Measurements from ENCODE around the gene TRIM65. TPM values are rescaled to one million over a fixed set of nuclear protein-coding genes. Genes with fewer than 3 reads are reported as not detected.

TRIM65 gene
- polyA plus RNA-seq, 1 donor from 2014 or later = 1.5 TPM

- no peak overlapping the region for H3K27ac ChIP-seq (ENCODE audit: low read length)
- no peak overlapping the region for H3K4me2 ChIP-seq (ENCODE audit: low read length)
- H3K79me2 ChIP-seq (replicated peaks; ENCODE audit: insufficient read depth, low read length) = no peaks in the 10 kb centered on the region
- no peak overlapping the region for H2AFZ ChIP-seq (ENCODE audit: low read depth, low read length)
- no peaks in the 10 kb centered on the region for H3K9me3 ChIP-seq (ENCODE audit: low read length)
- no peak overlapping the region for H3K4me3 ChIP-seq (ENCODE audit: low read length)
- H3K9me2 ChIP-seq (ENCODE audit: insufficient read depth, low read length) = no peaks in the 10 kb centered on the region
- no peak for TF ChIP-seq MXI1 (conservative IDR thresholded peaks at IDR 0.05; ENCODE audit: poor library complexity, severe bottlenecking)
- no peak for TF ChIP-seq EZH2 (IDR thresholded peaks at IDR 0.05; ENCODE audit: borderline replicate concordance, insufficient read depth, low read length, poor library complexity, severe bottlenecking)
- no peak for TF ChIP-seq EP300 (conservative IDR thresholded peaks at IDR 0.05; ENCODE audit: poor library complexity, severe bottlenecking)
- no peak for TF ChIP-seq TAF1 (IDR thresholded peaks at IDR 0.05; ENCODE audit: low read depth)
- TF ChIP-seq SMC3 (conservative IDR thresholded peaks at IDR 0.05; ENCODE audit: poor library complexity) = no peak
- no peak for TF ChIP-seq REST (IDR thresholded peaks at IDR 0.05; ENCODE audit: borderline replicate concordance)
- TF ChIP-seq RAD21 (conservative IDR thresholded peaks at IDR 0.05) = no peak
- no peak for TF ChIP-seq POLR2AphosphoS5 (IDR thresholded peaks at IDR 0.05)
- no peak for TF ChIP-seq CTCF (IDR thresholded peaks at IDR 0.05; ENCODE audit: poor library complexity, severe bottlenecking)
- H3K36me3 ChIP-seq (ENCODE audit: insufficient read depth, low read length) = no peaks in the 10 kb centered on the region
- H3K9ac ChIP-seq (ENCODE audit: low read length) = no peak overlapping the region
- no peaks in the 10 kb centered on the region for H4K20me1 ChIP-seq (ENCODE audit: insufficient read depth)
- no peaks in the 10 kb centered on the region for H3F3A ChIP-seq (ENCODE audit: insufficient read depth, low read length, poor library complexity, severe bottlenecking)
- no peaks in the 10 kb centered on the region for H3K27me3 ChIP-seq (ENCODE audit: insufficient read depth, low read depth, low read length)
Observed at GRCh38 chr17:75915268-75915667, 18.5 kb upstream of the TRIM65 start.

GRCh38 chr17:75914643-75915267 is 18.0 kb upstream of the TRIM65 start:
- no peaks in the 10 kb centered on the region for H4K20me1 ChIP-seq (ENCODE audit: insufficient read depth)
- no peaks in the 10 kb centered on the region for H3K27me3 ChIP-seq (ENCODE audit: insufficient read depth, low read depth, low read length)
- no peaks in the 10 kb centered on the region for H3K36me3 ChIP-seq (ENCODE audit: insufficient read depth, low read length)
- H3K4me3 ChIP-seq (ENCODE audit: low read length) = no peak overlapping the region
- H2AFZ ChIP-seq (ENCODE audit: low read depth, low read length) = no peak overlapping the region
- no peak overlapping the region for H3K27ac ChIP-seq (ENCODE audit: low read length)
- H3K79me2 ChIP-seq (replicated peaks; ENCODE audit: insufficient read depth, low read length) = no peaks in the 10 kb centered on the region
- H3K9me3 ChIP-seq (ENCODE audit: low read length) = no peaks in the 10 kb centered on the region
- H3K9me2 ChIP-seq (ENCODE audit: insufficient read depth, low read length) = no peaks in the 10 kb centered on the region
- no peak overlapping the region for H3K9ac ChIP-seq (ENCODE audit: low read length)
- no peaks in the 10 kb centered on the region for H3F3A ChIP-seq (ENCODE audit: insufficient read depth, low read length, poor library complexity, severe bottlenecking)
- TF ChIP-seq REST (IDR thresholded peaks at IDR 0.05; ENCODE audit: borderline replicate concordance) = no peak
- no peak for TF ChIP-seq EZH2 (IDR thresholded peaks at IDR 0.05; ENCODE audit: borderline replicate concordance, insufficient read depth, low read length, poor library complexity, severe bottlenecking)
- no peak for TF ChIP-seq POLR2AphosphoS5 (IDR thresholded peaks at IDR 0.05)
- no peak for TF ChIP-seq TAF1 (IDR thresholded peaks at IDR 0.05; ENCODE audit: low read depth)
- TF ChIP-seq MXI1 (conservative IDR thresholded peaks at IDR 0.05; ENCODE audit: poor library complexity, severe bottlenecking) = no peak
- TF ChIP-seq RAD21 (conservative IDR thresholded peaks at IDR 0.05) = no peak
- no peak for TF ChIP-seq CTCF (IDR thresholded peaks at IDR 0.05; ENCODE audit: poor library complexity, severe bottlenecking)
- TF ChIP-seq SMC3 (conservative IDR thresholded peaks at IDR 0.05; ENCODE audit: poor library complexity) = no peak
- no peak for TF ChIP-seq EP300 (conservative IDR thresholded peaks at IDR 0.05; ENCODE audit: poor library complexity, severe bottlenecking)
- H3K4me2 ChIP-seq (ENCODE audit: low read length) = no peak overlapping the region

Data from neural cell (in vitro differentiated cells).